ENCODE measurements around the gene KRT81. TPM values are rescaled to one million over a fixed set of nuclear protein-coding genes. Genes with fewer than 3 reads are reported as not detected.

Gene KRT81
- 0.22 TPM in 1 of 2 replicates, not detected in the other for total RNA-seq

GRCh38 chr12:52291267-52291935 is at the start of gene KRT81:
TSS of gene KRT81 (minus strand) at chr12:52291534. CDS start at chr12:52291465, 69 bp downstream.

GRCh38 chr12:52320784-52321400 is 29.6 kb upstream of the KRT81 start, which contains the start of gene KRT83:
TSS of gene KRT83 (minus strand) at chr12:52321398. CDS start at chr12:52321335, 63 bp downstream.

GRCh38 chr12:52274521-52275120 is 16.7 kb downstream of the KRT81 start, which contains the start of gene KRT86:
TSS of gene KRT86 (plus strand) at chr12:52274645. CDS start at chr12:52301917, 27,272 bp downstream.

Other genes starting within 250 kb of the KRT81 start
- gene NR4A1, start 240.1 kb downstream of the KRT81 start, total RNA-seq: 0.86 and 6.2 TPM in 2 replicates
- 45.9 and 51.7 TPM in 2 replicates for gene ATG101, start 221.6 kb downstream of the KRT81 start, total RNA-seq
- 0.09 TPM in 1 of 2 replicates, not detected in the other for gene SMIM41, start 211.8 kb downstream of the KRT81 start, total RNA-seq
- gene KRT80, start 99.5 kb downstream of the KRT81 start, total RNA-seq: under 0.01 TPM in 2 replicates
- gene KRT7, start 58.3 kb downstream of the KRT81 start, total RNA-seq: 9.5 and 21.9 TPM in 2 replicates
- not detected in 2 replicates for gene KRT86, start 16.9 kb downstream of the KRT81 start, total RNA-seq
- not detected in 2 replicates for gene KRT83, start 29.9 kb upstream of the KRT81 start, total RNA-seq
- gene KRT85, start 75.9 kb upstream of the KRT81 start, total RNA-seq: not detected in 2 replicates
- gene KRT84, start 94.1 kb upstream of the KRT81 start, total RNA-seq: not detected in 2 replicates
- not detected in 2 replicates for gene KRT82, start 114.8 kb upstream of the KRT81 start, total RNA-seq
- gene KRT75, start 142.8 kb upstream of the KRT81 start, total RNA-seq: not detected in 2 replicates
- not detected in 2 replicates for gene KRT6B, start 160.6 kb upstream of the KRT81 start, total RNA-seq
- under 0.01 TPM in 1 of 2 replicates, not detected in the other for gene KRT6C, start 182.3 kb upstream of the KRT81 start, total RNA-seq
- gene KRT6A, start 201.7 kb upstream of the KRT81 start, total RNA-seq: 0.11 TPM in 1 of 2 replicates, not detected in the other
- 0.11 TPM in 1 of 2 replicates, not detected in the other for gene KRT5, start 228.9 kb upstream of the KRT81 start, total RNA-seq